ENCODE measurements around the gene ITM2C. TPM values are rescaled to one million over a fixed set of nuclear protein-coding genes. Genes with fewer than 3 reads are reported as not detected.

ITM2C gene
- total RNA-seq, 1 donor from 2014 or later: 144 TPM

- Histone ChIP-seq H3K27me3 (ENCODE audit: control insufficient read depth, insufficient read depth, low read length) (peaks cover 20% of the 10 kb centered on the region), H3K4me3 (ENCODE audit: low read depth, low read length) (no peak overlapping the region), H3K36me3 (ENCODE audit: control insufficient read depth, insufficient read depth, low read length) (no peaks in the 10 kb centered on the region)
- no peak for TF ChIP-seq CTCF (IDR thresholded peaks at IDR 0.05; ENCODE audit: insufficient read depth, low read length, poor library complexity, severe bottlenecking)
- no peak for DNase-seq (ENCODE audit: low read depth)
Observed at GRCh38 chr2:230927711-230928341, 63.1 kb downstream of the ITM2C start.

Other genes starting within 250 kb of the ITM2C start
- gene CAB39, start 152.1 kb upstream of the ITM2C start, total RNA-seq: 57.8 and 59.8 TPM in 2 replicates
- gene GPR55, start 60.3 kb downstream of the ITM2C start, total RNA-seq: not detected in 2 replicates
- not detected in 2 replicates for gene SPATA3, start 131.2 kb downstream of the ITM2C start, total RNA-seq
- 0.63 and 1.3 TPM in 2 replicates for gene C2orf72, start 172.6 kb downstream of the ITM2C start, total RNA-seq
- gene PSMD1, start 191.9 kb downstream of the ITM2C start, total RNA-seq: 73.1 and 77.2 TPM in 2 replicates